PC-3 (cell line): ENCODE results near the gene LMAN2. TPM values are rescaled to one million over a fixed set of nuclear protein-coding genes. Genes with fewer than 3 reads are reported as not detected.

Source experiments
- ATAC-seq: fragments of 200-7000 bp; cut with Tn5 transposase; 2 replicates; pipeline ENCODE4 v1.9.1; 2020; ENCODE audit warnings: mild to moderate bottlenecking, moderate library complexity
- BruUV-seq: library from RNA; stranded (reverse); fragments of 400-500 nt; replicated peaks from 2 replicates; lab custom pipeline; 2021; lab: Mats Ljungman, UMichigan
- CTCF ChIA-PET: fragments of 300-600 bp; sonication (Branson Sonifier 250); formaldehyde crosslinking; loops from one replicate; lab custom pipeline; 2022; ENCODE audit warnings: antibody characterized with exemption; lab: Charles Lee
- POLR2A ChIA-PET: fragments of 300-600 bp; sonication (Branson Sonifier 250); formaldehyde crosslinking; loops from one replicate; lab custom pipeline; 2022; ENCODE audit warnings: antibody characterized with exemption; ENCODE audit not compliant: unreplicated experiment; lab: Charles Lee
- DNase-seq: peaks from one replicate; pipeline ENCODE4 v3.0.0-alpha.2; 2015
- H2AFZ ChIP-seq: fragments of 300-600 bp; sonication (generic); 2 replicates; pipeline ENCODE4 v1.6.0; 2016; ENCODE audit warnings: antibody characterized with exemption, low read length
- H3F3A ChIP-seq: fragments of 300-600 bp; sonication (generic); one replicate; pipeline ENCODE4 v1.6.0; 2017; ENCODE audit warnings: antibody characterized with exemption, low read length, control low read depth, mild to moderate bottlenecking; ENCODE audit not compliant: unreplicated experiment
- H3K27ac ChIP-seq: fragments of 300-600 bp; sonication (generic); 2 replicates; pipeline ENCODE4 v1.5.1; 2016; ENCODE audit warnings: mild to moderate bottlenecking, low read length
- H3K27me3 ChIP-seq: fragments of 300-600 bp; sonication (generic); 2 replicates; pipeline ENCODE4 v1.6.1; 2016; ENCODE audit warnings: low read length, mixed read lengths
- H3K36me3 ChIP-seq: fragments of 300-600 bp; sonication (generic); 2 replicates; pipeline ENCODE4 v1.6.1; 2016; ENCODE audit warnings: low read depth, mixed run types, low read length, mixed read lengths
- H3K4me1 ChIP-seq: fragments of 300-600 bp; sonication (generic); 2 replicates; pipeline ENCODE4 v1.5.1; 2016; ENCODE audit warnings: low read length; ENCODE audit not compliant: insufficient read depth
- H3K4me2 ChIP-seq: fragments of 300-600 bp; sonication (generic); 2 replicates; pipeline ENCODE4 v1.6.0; 2016; ENCODE audit warnings: low read length
- H3K4me3 ChIP-seq: fragments of 300-600 bp; sonication (generic); 2 replicates; pipeline ENCODE4 v1.5.1; 2016; ENCODE audit warnings: mild to moderate bottlenecking, low read length, mixed read lengths
- H3K79me2 ChIP-seq: fragments of 300-600 bp; sonication (generic); 2 replicates; pipeline ENCODE4 v1.6.1; 2017; ENCODE audit warnings: low read length, mixed read lengths
- H3K9ac ChIP-seq: fragments of 300-600 bp; sonication (generic); 2 replicates; pipeline ENCODE4 v1.6.0; 2016; ENCODE audit warnings: mild to moderate bottlenecking, low read length
- H3K9me2 ChIP-seq: fragments of 300-600 bp; sonication (generic); replicated peaks from 2 replicates; pipeline ENCODE4 v1.6.1; 2016; ENCODE audit warnings: mixed run types, low read length, mixed read lengths
- H3K9me3 ChIP-seq: fragments of 300-600 bp; sonication (generic); 2 replicates; pipeline ENCODE4 v1.6.1; 2016; ENCODE audit warnings: low read length, mixed read lengths
- H4K20me1 ChIP-seq: fragments of 300-600 bp; sonication (generic); 2 replicates; pipeline ENCODE4 v1.6.1; 2016; ENCODE audit warnings: low read length, mixed read lengths
- CTCF ChIP-seq: fragments of 300-600 bp; sonication (generic); conservative IDR thresholded peaks from 2 replicates; pipeline ENCODE4 v1.5.1; 2017; ENCODE audit warnings: antibody characterized with exemption, low read depth, mild to moderate bottlenecking, low read length
- EZH2 ChIP-seq: fragments of 300-600 bp; sonication (generic); IDR thresholded peaks from one replicate; pipeline ENCODE4 v1.6.1; 2017; ENCODE audit warnings: antibody characterized with exemption, mild to moderate bottlenecking, low read length; ENCODE audit not compliant: unreplicated experiment
- EZH2phosphoT487 ChIP-seq: fragments of 300-600 bp; sonication (generic); IDR thresholded peaks from 2 replicates; pipeline ENCODE4 v1.6.1; 2018; ENCODE audit warnings: mild to moderate bottlenecking, antibody characterized with exemption, low read length, borderline replicate concordance
- intact Hi-C: fragments of 100-400 bp; cut with micrococcal nuclease; formaldehyde crosslinking; loops from 2 replicates; pipeline ENCODE4 v1.9.0; 2023
- total RNA-seq: library from RNA; depleted of rRNA; stranded (reverse); fragments of >200 nt; gene quantifications from 2 replicates; pipeline ENCODE4 v1.2.3, GENCODE V29; 2014

LMAN2 gene
- total RNA-seq, 1 experiment from 2014 or later, result 310 TPM

GRCh38 chr5:177367981-177368868, 16.8 kb upstream of the LMAN2 start:
- ATAC-seq, result no peak
- H3K4me1 ChIP-seq, result peaks cover 17% of the 10 kb centered on the region
- intact Hi-C loops, result no loop called here
- H3F3A ChIP-seq, result no peaks in the 10 kb centered on the region
- no peaks in the 10 kb centered on the region for H3K9me3 ChIP-seq
- CTCF ChIA-PET, result interaction anchor here (1.0 kb wide), 1 partner anchor 21 kb away, joined by 6 read pairs; no protein-coding TSS in a partner anchor
- no peaks in the 10 kb centered on the region for H3K36me3 ChIP-seq
- no peak overlapping the region for H3K27ac ChIP-seq
- no peaks in the 10 kb centered on the region for H4K20me1 ChIP-seq
- TF ChIP-seq CTCF (no peak), EZH2phosphoT487 (no peak), EZH2 (no peak)
- no peak overlapping the region for H3K4me2 ChIP-seq
- no peaks in the 10 kb centered on the region for H3K9me2 ChIP-seq
- H2AFZ ChIP-seq, result no peak overlapping the region
- DNase-seq, result no peak
- H3K79me2 ChIP-seq, result no peaks in the 10 kb centered on the region
- no peak overlapping the region for H3K4me3 ChIP-seq
- BruUV-seq, result no TSS peak
- no peaks in the 10 kb centered on the region for H3K27me3 ChIP-seq
- POLR2A ChIA-PET, result interaction anchor here (0.6 kb wide), 2 partner anchors 10 to 21 kb away, joined by 3 read pairs; partner anchors contain the start of gene RGS14
- H3K9ac ChIP-seq, result no peak overlapping the region

GRCh38 chr5:177367323-177367848, 15.9 kb upstream of the LMAN2 start:
- intact Hi-C loops, result no loop called here
- Histone ChIP-seq H3K4me3 (no peak overlapping the region), H3K9ac (no peak overlapping the region), H4K20me1 (no peaks in the 10 kb centered on the region), H3K27me3 (no peaks in the 10 kb centered on the region), H3K9me3 (no peaks in the 10 kb centered on the region), H3K4me2 (no peak overlapping the region), H3K27ac (no peak overlapping the region), H3K36me3 (no peaks in the 10 kb centered on the region), H3K79me2 (no peaks in the 10 kb centered on the region), H3K9me2 (no peaks in the 10 kb centered on the region), H3K4me1 (peaks cover 17% of the 10 kb centered on the region), H3F3A (no peaks in the 10 kb centered on the region), H2AFZ (no peak overlapping the region)
- no peak for ATAC-seq
- no peak for DNase-seq
- TF ChIP-seq CTCF (no peak), EZH2 (no peak), EZH2phosphoT487 (no peak)
- CTCF ChIA-PET, result no interaction called here
- no TSS peak for BruUV-seq
- POLR2A ChIA-PET, result no interaction called here
